ENCODE data around the gene CNTNAP1.
"Not testable (repeated sequence)": the region's sequence is repeated elsewhere in the genome, so short reads cannot be mapped to it uniquely, and the experiment has no call there.

The CNTNAP1 gene

GRCh38 chr17:42651392-42651791 is 30.9 kb upstream of the CNTNAP1 start:
- no peak for DNase-seq (ENCODE audit: extremely low read depth, low read depth)
- TF ChIP-seq, protein P1, sequence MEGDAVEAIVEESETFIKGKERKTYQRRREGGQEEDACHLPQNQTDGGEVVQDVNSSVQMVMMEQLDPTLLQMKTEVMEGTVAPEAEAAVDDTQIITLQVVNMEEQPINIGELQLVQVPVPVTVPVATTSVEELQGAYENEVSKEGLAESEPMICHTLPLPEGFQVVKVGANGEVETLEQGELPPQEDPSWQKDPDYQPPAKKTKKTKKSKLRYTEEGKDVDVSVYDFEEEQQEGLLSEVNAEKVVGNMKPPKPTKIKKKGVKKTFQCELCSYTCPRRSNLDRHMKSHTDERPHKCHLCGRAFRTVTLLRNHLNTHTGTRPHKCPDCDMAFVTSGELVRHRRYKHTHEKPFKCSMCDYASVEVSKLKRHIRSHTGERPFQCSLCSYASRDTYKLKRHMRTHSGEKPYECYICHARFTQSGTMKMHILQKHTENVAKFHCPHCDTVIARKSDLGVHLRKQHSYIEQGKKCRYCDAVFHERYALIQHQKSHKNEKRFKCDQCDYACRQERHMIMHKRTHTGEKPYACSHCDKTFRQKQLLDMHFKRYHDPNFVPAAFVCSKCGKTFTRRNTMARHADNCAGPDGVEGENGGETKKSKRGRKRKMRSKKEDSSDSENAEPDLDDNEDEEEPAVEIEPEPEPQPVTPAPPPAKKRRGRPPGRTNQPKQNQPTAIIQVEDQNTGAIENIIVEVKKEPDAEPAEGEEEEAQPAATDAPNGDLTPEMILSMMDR (IDR thresholded peaks at IDR 0.05; ENCODE audit: low read depth, low read length, missing control alignments): no peak
- H3K4me3 ChIP-seq (replicated peaks; ENCODE audit: low read depth, low read length): no peak overlapping the region

- H3K4me3 ChIP-seq (replicated peaks; ENCODE audit: low read depth, low read length): peak overlapping the region; percentile 40
- TF ChIP-seq, protein P1 (IDR thresholded peaks at IDR 0.05; ENCODE audit: low read depth, low read length, missing control alignments): no peak
- DNase-seq (ENCODE audit: extremely low read depth, low read depth): peak; percentile 74
These were observed 28.9 kb upstream of the CNTNAP1 start for GRCh38 chr17:42653179-42654124.

DNA sequence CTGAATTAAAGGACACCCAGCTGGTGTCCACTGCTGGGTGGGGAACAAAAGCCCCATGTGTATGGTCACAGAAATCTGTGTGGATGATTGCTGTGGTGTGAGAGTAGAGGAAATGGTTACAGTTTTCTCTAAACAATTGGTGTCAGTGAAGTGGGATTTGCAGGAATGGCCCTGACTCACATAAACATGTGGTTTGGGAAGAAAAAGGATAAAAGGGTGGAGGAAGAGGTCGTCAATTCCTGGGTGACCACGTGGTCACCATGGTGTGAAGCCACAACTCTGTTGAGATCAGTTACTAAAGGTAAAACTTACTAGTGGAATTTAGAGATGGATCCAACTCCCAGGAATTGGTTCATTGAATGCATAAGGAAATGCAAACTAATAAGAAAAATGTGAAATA is 26.8 kb upstream of the CNTNAP1 start:
- TF ChIP-seq, protein P1 (IDR thresholded peaks at IDR 0.05; ENCODE audit: low read depth, low read length, missing control alignments): no peak
- DNase-seq (ENCODE audit: extremely low read depth, low read depth): no peak
- no peak overlapping the region for H3K4me3 ChIP-seq (replicated peaks; ENCODE audit: low read depth, low read length)

GRCh38 chr17:42657824-42658588 is 24.3 kb upstream of the CNTNAP1 start:
- DNase-seq (ENCODE audit: extremely low read depth, low read depth): no peak
- H3K4me3 ChIP-seq (replicated peaks; ENCODE audit: low read depth, low read length): no peak overlapping the region
- TF ChIP-seq, protein P1 (IDR thresholded peaks at IDR 0.05; ENCODE audit: low read depth, low read length, missing control alignments): no peak

DNA sequence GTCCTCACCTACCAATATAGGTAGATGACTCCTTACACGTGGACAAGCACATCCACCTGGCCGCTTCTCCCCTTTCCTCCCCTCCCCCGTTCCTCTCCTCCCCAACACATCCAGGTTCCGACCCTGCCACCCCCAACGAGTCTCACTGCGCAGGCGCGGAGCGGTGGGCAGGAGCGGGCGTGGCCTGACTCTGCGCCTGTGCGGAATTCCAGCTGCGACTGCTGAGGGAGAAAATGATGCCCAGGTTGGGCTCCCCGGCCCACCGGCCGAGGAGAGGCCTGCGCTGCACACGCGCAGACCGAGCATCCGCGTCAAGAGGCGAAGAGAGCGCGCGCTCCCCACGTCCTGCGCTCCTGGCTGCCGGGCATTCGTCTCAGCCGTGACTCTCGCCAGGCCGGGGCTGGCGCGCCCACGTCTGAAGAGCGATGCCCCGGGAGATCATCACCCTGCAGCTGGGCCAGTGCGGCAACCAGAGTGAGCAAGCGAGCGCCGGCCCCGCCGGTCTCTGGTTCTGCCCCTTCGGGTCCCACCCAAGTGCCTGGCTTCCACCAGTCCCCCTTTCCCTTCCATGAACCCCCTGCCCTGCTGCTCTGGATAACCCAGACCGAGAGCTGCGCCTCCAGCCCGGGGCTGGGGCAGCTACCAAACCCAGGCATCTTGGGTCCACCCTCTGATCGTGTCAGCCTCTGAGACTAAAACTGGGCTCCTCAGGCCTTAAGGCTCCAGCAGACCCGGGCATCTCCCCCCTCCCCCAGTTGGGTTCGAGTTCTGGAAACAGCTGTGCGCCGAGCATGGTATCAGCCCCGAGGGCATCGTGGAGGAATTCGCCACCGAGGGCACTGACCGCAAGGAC is 23.0 kb upstream of the CNTNAP1 start, which contains the start of gene TUBG2:
TSS of gene TUBG2 (plus strand) at position 206 of the 853 bp plus-strand sequence. CDS start at position 426, 220 bp downstream.
- TF ChIP-seq, protein P1 (IDR thresholded peaks at IDR 0.05; ENCODE audit: low read depth, low read length, missing control alignments): no peak
- H3K4me3 ChIP-seq (replicated peaks; ENCODE audit: low read depth, low read length): peak within 1 kb of the TSS; percentile 68
- no peak for DNase-seq (ENCODE audit: extremely low read depth, low read depth)

GRCh38 chr17:42659932-42660274 is 22.4 kb upstream of the CNTNAP1 start:
- DNase-seq (ENCODE audit: extremely low read depth, low read depth): not testable (repeated sequence)
- H3K4me3 ChIP-seq (replicated peaks; ENCODE audit: low read depth, low read length): peak overlapping the region; percentile 68
